Jurkat, Clone E6-1 (cell line): ENCODE data around the gene MAP3K3.
A peak's percentile ranks its signal among the peaks of the same experiment; 100 is the strongest.
"Not testable (repeated sequence)": the region's sequence is repeated elsewhere in the genome, so short reads cannot be mapped to it uniquely, and the experiment has no call there.

Source experiments
- DNase-seq: peaks from one replicate; pipeline ENCODE4 v3.0.0-alpha.2; 2011; ENCODE audit warnings: low read depth, low spot score
- H3K4me3 ChIP-seq: 2 replicates; pipeline ENCODE4 v1.5.1; 2011; ENCODE audit warnings: mild to moderate bottlenecking, low read length, control low read depth, moderate library complexity

Gene MAP3K3

DNA sequence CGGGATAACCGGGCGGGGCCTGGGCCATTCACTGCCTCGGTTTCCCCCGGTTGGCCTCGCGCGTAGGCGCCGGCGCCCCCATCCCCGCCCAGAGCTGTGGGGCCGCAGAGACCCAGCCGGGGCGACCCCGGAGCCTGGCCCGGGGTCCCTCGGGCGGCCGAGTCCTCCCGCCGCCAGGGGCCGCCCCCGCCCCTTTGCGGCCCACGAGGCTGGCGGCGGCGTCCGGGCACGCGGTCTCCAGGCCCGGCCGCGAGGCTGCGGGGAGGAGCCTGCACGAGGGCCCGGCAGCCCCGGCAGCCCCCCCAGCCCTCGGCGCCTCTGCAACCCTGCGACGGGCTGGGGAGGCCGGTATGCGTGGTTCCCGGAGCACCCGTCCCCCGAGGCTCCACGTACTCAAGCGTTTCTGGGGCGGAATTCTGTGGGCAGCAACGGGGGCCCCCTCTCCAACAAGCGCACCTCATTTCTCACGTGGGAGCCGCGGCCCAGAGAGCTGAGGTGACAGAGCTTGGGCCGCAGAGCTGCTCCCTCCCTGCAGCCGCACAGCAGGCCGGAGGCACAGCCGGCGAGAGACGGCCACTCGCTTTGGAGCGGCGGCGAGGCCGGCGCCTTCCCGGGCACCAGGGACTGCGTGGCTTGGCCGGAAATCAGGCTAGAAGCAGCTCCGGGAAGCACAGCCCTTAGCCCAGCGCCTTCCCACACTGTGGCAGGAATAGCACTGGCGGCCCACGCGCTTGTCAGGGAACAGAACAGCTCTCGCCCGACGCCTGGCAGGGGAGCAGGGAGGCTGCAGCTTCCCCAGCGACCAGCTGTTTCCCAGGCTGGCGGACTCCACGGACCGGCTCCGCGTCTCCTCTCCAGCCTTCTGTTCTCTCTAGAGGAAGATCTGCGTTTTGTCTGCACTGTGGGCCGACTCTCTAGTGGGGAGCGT is 78.6 kb downstream of the MAP3K3 start:
- DNase-seq: no peak
- peak overlapping the region; percentile 37 for H3K4me3 ChIP-seq

DNA sequence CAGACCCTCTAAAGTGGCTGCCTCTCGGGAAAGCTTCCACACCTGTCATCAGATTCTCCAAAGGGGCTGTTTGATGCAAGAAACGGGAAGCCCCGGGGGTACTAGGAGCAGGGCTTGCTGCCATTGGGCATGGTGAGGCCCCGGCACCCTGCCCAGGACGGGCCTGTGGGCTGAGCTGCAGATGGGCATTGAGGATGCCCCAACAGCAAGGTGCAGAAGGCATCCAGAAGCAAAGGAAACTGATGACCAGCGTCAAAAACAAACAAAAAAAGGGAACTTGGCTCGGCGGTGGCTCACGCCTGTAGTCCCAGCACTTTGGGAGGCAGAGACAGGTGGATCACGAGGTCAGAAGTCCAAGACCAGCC is 79.2 kb downstream of the MAP3K3 start:
- DNase-seq: no peak
- no peak overlapping the region for H3K4me3 ChIP-seq

DNA sequence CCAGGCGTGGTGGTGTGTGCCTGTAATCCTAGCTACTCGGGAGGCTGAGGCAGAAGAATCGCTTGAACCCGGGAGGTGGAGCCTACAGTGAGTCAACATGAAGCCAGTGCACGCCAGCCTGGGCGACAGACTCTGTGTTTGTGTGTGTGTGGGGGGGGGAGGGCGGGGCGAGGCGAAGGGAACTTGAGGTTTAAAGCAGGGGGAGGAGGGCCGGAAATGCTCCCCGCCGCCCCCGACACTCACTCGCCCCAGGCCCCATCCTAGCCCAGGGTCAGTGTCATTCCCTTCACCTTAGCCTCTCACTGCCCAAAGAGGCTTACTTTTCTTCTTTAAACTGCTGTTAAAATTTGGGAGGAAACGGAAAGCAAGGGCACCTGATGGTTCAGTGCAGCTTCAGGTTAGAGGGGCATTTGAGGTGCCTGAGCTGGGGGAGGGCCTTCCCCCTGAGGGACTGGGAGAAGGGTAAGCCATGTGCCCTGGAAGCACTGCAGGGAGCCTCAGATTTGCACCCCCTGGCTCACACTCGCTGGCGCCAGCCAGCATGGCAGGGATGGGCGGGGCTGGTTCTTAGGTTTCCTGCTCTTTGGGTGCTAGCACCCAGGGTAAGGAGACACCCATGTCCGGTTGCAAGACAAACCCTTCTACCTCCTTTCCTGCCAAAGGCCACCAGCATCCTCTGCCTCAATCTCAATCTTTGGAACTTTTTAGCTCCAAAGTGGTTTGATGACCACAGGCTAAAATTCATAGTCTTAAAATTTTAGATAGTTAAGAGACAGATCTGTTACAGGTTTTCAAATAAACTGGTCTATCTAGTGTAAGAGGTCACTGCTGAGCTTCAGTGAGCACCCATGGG is 79.9 kb downstream of the MAP3K3 start:
- DNase-seq: peak; percentile 66
- H3K4me3 ChIP-seq: peak overlapping the region; percentile 32

DNA sequence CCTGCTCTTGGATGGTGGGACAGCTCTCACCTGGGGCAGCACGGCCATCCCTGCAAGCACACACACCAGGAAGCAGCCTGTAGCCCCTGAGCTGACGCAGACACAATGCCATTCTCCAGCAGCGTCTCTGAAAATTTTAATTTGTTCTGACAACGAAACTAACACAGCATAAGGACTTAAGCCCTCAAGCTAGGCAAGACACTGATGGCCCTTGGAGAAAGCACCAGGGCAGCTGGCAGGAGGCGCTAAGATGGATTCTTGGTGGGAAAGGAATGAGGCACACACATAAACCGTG is 80.5 kb downstream of the MAP3K3 start:
- DNase-seq: no peak
- no peak overlapping the region for H3K4me3 ChIP-seq

DNA sequence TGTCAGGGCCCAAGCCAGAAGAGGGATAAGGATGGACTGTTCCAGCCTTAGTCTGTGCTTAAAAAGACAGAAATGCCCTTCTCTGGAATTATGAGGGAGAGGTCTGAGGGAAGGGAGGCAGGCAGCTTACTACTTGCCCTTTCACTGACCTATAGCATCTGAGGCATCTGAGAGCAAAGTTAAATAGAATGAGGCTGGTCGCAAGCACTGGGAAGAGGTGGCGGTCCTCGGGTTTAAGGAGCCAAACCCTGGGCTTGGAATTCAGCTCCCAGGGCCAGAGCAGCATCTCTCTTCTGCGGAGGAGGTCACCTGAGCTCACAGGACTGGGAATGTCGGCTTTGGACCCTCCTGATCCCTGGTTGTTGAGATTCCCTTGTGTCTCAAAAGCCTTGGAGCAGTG is 80.8 kb downstream of the MAP3K3 start:
- H3K4me3 ChIP-seq: no peak overlapping the region
- DNase-seq: no peak

DNA sequence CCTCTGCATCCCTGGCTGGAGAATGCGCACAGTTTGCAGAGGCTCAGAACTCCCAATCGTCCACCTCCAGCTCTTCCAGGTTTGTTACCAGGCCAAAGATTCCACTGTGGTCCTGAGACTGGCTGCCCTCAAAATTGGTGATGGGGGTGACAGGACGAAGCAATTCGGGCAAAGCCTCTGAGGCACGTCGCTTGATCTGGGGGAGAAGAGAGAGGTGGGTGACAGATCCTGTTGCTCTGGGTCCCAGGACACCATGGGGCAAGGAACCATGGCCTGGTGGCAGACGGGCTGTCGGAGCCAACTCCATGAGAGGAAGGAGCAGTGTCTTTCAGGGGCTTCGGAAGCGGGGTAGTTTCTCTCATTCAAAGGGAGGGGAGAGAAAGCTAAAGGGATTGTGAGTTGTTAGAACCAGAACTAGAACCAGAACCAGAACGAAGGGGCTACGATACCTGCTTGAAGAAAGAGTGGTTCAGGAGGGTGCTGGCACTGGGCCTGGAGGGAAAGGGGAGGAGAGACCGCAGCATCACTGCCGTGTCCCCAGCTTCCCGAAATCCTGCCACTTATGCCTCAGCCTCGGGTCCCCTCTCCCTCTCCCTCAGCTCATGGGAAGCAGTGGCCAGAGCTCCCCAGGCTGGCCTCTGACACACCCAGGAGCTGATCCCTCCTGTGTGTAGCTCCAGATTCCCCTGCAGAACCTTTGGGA is 81.5 kb downstream of the MAP3K3 start:
- H3K4me3 ChIP-seq: no peak overlapping the region

DNA sequence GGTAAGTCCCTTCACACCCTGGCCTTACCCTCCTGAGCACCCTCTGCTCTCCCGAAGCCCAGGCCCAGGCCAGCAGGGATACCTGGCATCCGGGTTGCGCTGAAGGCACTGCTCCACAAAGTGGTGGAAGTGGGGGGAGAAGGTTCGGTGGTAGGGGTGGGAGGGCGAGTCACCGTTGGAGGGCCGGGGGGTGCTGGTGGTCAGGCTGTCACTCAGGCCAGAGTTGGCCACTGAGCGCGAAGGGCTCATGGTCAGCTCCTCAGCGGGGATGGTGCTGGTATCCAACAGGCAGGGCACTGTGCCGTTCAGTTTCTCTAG is 82.0 kb downstream of the MAP3K3 start:
- no peak overlapping the region for H3K4me3 ChIP-seq
- DNase-seq: no peak

More for the DNA sequence above, 81.5 kb downstream of the MAP3K3 start:
- no peak for DNase-seq

DNA sequence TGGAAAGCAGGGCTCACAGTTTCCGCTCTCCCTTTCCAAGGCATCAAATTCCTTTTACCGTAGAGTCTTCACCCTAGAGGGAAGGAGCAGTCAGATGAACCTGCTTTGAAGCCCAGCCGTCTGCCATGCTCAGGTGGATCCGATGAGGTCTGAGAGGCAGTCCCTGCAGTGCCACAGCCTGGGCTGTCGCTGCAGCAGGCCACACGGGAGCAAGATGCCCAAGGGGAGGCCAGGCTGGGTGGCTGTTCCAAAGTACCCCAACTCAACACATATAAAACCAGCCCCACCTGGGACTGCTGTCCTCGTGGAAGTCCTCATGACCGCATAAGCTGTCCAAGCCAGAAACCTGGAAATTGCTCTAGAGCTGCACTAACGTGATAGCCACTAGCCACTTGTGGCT is 82.6 kb downstream of the MAP3K3 start:
- DNase-seq: no peak
- H3K4me3 ChIP-seq: no peak overlapping the region

DNA sequence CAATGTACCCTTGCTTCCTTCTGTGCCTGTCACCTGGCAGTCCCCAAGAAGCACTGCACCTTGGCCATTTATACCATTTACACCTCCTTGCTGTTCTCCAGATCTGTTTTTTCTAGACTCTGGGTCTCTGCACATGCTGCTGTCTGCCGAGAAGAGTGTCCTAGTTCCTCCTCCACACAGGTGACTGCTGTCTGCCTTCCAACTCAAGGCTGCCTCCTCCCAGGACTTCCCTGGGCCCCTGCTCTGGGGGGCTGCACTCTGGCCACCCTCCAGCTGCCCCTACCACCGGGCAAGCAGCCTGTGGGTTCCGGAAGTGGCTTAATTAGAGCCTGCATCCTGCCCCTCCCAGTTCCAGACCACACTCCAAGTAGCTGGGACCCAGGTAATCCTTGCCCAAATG is 83.4 kb downstream of the MAP3K3 start:
- no peak for DNase-seq
- no peak overlapping the region for H3K4me3 ChIP-seq

DNA sequence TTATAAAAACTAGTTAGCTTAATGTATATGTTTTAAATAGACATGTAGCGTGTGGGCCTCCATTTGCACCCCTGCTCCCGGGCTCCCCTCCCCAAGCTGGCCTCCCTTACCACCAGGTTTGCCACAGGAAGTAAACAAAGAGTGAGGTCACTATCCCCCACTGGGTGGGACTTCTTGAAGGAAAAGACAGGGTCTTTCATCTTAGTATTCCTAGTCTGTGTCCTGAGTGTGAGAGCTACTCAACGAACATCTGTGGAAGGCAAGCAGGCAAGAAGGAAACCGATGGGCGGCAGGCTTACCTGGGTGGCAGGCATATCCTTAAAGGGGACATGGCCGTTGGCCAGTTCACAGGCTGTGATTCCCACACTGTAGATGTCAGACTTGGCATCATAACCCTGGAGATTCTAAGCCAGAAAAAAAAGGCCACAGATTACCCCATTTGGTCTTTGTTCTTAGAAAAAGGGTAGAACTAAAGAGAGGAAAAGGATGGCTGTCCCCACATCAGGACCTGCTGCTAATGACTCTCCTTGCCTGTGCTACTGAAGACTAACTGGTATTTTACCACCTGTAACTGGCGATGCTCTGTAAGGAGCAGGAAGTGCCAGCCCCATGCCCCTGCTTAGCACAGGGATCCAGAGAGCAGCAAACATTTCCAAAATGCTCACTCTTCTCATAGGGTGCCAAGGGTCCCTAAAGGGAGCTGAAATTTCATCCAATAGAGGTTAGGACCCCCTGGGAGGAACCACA is 84.3 kb downstream of the MAP3K3 start:
- no peak overlapping the region for H3K4me3 ChIP-seq
- DNase-seq: no peak

DNA sequence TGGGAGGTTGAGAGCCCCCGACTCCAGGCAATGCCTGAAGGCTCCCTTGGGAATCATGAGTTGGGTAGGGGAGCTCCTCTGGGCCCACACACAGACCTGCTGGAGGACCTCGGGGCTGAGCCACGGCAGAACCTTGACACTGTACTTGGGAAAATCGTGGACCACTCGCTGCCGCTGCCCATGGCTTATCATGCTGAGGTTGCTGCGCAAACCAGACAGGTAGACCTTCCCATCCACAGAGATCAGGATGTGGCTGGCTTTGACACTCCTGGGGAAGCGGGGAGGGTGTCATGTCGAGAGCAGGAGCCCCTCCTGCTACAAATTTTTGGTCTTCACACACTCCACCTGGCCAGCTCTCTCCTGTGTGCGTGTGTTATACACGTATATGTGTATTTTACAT is 84.9 kb downstream of the MAP3K3 start:
- no peak overlapping the region for H3K4me3 ChIP-seq
- DNase-seq: no peak

DNA sequence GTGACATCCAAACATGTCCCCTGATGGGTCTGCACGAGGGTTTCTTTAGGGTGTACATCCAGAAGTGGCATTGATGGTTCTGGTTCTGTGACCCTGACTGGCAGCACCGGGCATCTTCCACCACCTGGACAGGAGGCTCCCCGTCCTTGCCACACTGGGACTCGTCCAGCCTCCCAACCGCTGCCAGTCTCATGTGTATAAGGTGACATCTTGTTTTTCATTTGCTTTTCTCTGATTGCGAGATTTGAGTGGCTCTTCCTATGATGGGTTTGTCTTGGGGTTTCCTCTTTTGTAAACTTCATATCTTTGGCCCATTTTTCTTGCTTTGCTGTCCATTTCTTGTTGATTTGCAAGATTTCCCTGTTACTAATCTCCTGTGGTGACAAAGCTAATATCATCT is 86.9 kb downstream of the MAP3K3 start:
- DNase-seq: no peak
- H3K4me3 ChIP-seq: no peak overlapping the region

DNA sequence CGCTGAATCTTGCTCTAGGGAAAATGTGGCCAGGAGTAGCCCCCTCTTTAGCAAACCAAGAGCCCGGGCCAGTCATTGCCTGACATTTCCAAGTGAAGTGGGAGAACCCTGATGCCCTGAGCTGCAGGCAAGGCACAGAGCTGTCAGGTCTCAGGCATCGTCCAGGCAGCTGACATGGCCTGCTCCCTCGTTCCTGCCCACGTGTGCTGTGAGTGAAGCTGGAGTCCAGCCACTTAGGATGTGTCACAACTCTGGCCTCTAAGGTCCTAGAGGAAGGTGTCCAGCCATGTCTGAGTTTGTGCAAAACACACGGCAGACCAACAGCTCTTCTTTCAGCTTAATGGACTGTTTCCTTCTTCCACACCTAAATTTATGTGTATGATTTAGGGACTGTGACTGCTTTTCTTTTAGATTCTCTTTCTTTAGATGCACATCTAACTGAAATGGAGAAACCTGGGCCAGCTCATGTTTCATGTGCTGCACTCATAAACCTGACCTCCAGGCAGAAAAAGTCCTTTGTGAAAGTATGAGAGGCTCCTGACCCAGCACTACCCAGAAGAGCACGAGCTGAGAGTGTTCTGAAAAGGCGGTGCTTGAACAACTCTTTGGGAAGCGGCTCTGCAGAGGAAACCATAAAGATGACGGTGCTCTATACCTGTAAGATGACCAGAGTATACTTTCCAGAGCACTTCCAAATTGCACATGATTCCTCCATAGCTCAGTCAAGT is 92.5 kb downstream of the MAP3K3 start:
- H3K4me3 ChIP-seq: no peak overlapping the region
- DNase-seq: no peak

DNA sequence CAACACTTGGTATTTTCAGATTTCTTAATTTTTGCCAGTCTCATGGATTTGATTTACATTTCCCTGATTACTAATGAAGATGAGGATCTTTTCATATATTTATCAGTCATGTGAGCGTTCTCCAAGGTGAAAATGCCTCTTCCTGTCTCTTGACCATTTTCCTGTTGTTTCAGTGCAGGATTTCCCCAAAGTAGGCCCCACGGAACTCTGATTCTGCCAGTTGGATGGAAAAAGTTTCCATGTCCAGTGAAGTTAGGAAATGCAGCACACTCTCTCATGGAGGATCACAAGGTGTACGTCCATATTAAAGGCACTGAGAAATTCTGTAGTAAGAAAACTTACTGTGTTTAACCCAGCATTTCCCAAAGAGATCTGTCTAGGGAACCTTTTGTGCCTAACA is 94.2 kb downstream of the MAP3K3 start:
- H3K4me3 ChIP-seq: no peak overlapping the region
- no peak for DNase-seq

DNA sequence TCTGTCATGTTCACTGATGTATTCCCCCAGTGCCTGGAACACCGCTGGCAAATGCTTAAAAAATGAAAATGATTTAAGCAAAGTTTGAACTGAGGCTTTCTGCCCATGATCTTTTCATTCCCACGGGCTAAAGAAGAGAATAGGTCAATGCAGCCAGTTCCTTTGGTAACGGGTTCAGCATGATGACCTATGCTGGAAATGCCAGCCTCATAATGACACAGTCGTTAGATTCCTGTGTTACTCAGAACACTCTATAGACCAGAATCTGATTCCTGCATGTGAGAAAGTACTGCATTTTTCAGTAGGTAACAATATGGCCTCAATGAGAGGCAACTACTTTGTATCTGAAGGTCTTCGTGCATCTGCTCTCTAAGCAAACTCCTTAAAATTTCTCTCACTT is 96.8 kb downstream of the MAP3K3 start:
- no peak overlapping the region for H3K4me3 ChIP-seq
- no peak for DNase-seq

DNA sequence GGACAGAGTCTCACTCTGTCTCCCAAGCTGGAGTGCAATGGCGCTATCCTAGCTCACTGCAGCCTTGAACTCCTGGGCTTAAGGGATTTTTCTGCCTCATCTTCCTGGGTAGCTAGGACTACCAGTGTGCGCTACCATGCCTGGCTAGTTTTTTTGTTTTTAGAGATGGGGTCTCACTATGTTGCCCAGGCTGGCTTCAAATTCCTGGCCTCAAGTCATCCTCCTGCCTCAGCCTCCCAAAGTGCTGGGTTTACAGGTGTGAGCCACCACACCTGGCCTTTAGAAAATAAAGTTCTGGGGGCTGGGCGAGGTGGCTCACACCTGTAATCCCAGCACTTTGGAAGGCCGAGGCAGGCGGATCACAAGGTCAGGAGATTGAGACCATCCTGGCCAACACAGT is 98.0 kb downstream of the MAP3K3 start:
- not testable (repeated sequence) for DNase-seq, H3K4me3 ChIP-seq

DNA sequence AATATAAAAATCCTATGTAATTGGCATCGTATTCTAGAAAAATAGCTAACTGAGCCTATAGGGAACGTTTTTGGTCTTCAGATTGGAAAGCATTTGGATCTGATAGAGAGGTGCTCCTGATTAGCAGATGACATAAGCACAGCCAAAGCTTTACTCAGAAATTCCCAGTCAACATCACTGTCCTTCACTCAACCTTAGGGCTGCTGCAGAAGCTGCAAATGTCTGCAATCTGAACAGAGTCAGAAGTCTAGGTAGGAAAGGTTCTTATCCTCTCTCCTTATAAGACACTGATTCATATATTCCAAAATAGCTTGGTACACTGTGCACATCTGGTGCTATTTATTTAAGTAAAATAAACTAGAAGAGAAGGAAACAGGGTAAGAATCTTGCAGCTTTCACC is 100.2 kb downstream of the MAP3K3 start:
- DNase-seq: no peak

DNA sequence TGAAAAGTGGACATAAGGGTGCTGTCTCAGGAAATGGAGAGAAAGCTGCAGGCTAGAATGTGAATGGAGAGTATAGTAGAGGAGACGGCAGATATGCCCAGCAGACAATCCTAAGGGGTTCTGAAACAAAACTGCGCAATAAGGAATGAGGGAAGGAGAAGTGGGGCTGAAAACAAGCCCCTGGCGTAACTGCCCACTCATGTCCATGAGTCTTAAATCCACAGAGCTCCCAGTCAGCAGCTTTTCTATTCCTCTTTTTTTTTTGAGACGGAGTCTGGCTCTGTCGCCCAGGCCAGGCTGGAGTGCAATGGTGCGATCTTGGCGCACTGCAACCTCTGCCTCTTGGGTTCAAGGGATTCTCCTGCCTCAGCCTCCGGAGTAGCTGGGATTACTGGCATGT is 113.5 kb downstream of the MAP3K3 start:
- no peak overlapping the region for H3K4me3 ChIP-seq
- no peak for DNase-seq

More for the DNA sequence above, 100.2 kb downstream of the MAP3K3 start:
- H3K4me3 ChIP-seq: no peak overlapping the region
